Large intestine (tissue), 1 donor: ENCODE results near the gene CASD1. TPM values are rescaled to one million over a fixed set of nuclear protein-coding genes. Genes with fewer than 3 reads are reported as not detected.

ENCODE experiments used
- polyA plus RNA-seq: library from polyadenylated mRNA; unstranded; fragments of 120-200 nt; gene quantifications from one replicate; pipeline ENCODE4 v1.2.1, GENCODE V29; 2013

Gene CASD1
- polyA plus RNA-seq, 1 donor: 31.0 TPM

Other genes starting within 250 kb of the CASD1 start
- gene COL1A2, start 114.9 kb upstream of the CASD1 start, polyA plus RNA-seq: 532 TPM
- gene SGCE, start 146.3 kb downstream of the CASD1 start, polyA plus RNA-seq: 36.2 TPM